ENCODE measurements around the gene TFAP2A. TPM values are rescaled to one million over a fixed set of nuclear protein-coding genes. Genes with fewer than 3 reads are reported as not detected.

Gene TFAP2A
- total RNA-seq, 1 experiment from 2014 or later, result 0.42 TPM

DNA sequence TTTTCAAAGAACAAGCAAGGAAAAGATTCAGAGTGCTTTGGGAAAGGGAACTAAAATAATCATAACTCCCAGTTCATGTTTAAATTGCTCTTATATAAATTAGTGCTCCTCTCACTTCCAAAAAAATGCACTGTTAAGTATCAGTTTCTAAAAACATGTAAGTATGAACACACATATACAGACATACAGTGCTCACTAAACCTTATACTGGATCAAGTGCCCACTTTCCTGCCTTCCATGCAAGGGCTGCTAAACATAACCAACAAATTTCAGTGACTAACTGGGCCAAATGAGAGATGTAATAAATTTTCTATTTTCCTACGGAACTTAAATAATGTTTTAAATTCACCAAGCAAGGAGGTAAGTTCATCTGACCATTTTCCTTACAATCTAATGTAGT is 6.4 kb downstream of the TFAP2A start:
- ATAC-seq (no peak), DNase-seq (ENCODE audit: low spot score) (no peak)
- Mint-ChIP-seq H3K27ac (no peak overlapping the region), H3K4me3 (no peak overlapping the region), H3K9me3 (no peaks in the 10 kb centered on the region), H3K27me3 (ENCODE audit: low read depth) (peaks cover 88% of the 10 kb centered on the region), H3K4me1 (peaks cover 78% of the 10 kb centered on the region), H3K36me3 (no peaks in the 10 kb centered on the region)
- POLR2A ChIA-PET, result no interaction called here
- CTCF ChIA-PET, result interaction anchor here (0.7 to 1.5 kb wide), 2 partner anchors 20 to 21 kb away, joined by 3 to 4 read pairs; no protein-coding TSS in a partner anchor
- TF ChIP-seq, protein P1, sequence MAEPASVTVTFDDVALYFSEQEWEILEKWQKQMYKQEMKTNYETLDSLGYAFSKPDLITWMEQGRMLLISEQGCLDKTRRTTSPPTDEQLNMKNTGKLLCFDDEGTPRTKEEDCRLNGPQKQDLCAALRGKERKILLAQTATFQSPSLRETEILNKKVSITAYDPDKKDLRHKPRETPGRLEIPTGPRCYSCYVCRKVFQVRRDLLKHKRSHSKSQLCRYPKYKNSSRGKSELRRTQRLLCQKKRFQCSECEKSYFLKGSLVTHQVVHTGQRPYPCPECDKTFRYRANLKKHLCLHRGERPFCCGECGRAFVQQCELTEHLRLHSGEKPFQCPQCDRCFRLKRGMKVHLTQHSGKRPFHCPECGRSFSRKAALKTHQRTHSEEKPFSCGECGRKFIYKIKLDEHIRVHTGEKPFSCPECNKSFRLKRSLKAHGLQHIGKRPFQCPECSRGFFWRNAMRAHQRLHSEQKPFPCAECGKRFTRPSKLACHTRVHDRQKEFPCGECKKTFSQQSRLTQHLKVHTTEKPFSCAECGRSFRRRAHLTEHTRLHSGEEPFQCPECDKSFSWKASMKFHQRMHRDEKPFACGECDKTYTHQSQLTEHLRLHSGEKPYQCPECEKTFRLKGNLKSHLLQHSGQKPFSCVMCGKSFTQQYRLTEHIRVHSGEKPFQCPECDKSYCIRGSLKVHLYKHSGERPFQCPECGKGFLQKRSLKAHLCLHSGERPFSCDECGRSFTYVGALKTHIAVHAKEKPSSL (CRISPR knock-in tag; conservative IDR thresholded peaks at IDR 0.05), result no peak
- TF ChIP-seq, protein P2, sequence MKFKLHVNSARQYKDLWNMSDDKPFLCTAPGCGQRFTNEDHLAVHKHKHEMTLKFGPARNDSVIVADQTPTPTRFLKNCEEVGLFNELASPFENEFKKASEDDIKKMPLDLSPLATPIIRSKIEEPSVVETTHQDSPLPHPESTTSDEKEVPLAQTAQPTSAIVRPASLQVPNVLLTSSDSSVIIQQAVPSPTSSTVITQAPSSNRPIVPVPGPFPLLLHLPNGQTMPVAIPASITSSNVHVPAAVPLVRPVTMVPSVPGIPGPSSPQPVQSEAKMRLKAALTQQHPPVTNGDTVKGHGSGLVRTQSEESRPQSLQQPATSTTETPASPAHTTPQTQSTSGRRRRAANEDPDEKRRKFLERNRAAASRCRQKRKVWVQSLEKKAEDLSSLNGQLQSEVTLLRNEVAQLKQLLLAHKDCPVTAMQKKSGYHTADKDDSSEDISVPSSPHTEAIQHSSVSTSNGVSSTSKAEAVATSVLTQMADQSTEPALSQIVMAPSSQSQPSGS (CRISPR knock-in tag; IDR thresholded peaks at IDR 0.05; ENCODE audit: borderline replicate concordance, low read depth), result no peak
- TF ChIP-seq PRRX2 (CRISPR knock-in tag; IDR thresholded peaks at IDR 0.05), result no peak

DNA sequence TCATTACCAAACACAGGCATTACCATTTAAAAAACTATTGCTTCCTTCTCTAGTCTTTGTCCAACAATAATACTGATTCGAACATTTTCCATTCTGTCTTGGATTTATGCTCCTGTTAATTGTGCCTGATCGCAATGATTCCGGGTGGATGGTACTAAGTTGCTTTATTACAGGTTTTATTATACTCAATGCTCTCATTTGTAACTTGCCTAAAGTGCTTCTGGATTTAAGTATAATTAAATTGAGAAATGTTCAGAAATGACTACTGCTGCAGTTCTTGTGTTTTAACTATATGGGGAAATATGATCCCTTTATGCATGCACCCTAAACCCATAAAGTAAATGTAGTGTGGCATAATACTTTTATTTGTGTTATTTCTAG is 7.2 kb downstream of the TFAP2A start:
- no peaks in the 10 kb centered on the region for H3K9me3 Mint-ChIP-seq
- peak overlapping the region; percentile 33 for H3K4me3 Mint-ChIP-seq
- peaks cover 79% of the 10 kb centered on the region for H3K4me1 Mint-ChIP-seq
- H3K27me3 Mint-ChIP-seq (ENCODE audit: low read depth), result peaks cover 89% of the 10 kb centered on the region
- TF ChIP-seq ZNF423 (CRISPR knock-in tag; IDR thresholded peaks at IDR 0.05), result no peak
- no peak for TF ChIP-seq TCF7 (CRISPR knock-in tag; IDR thresholded peaks at IDR 0.05; ENCODE audit: low read depth)
- TF ChIP-seq, protein P3, sequence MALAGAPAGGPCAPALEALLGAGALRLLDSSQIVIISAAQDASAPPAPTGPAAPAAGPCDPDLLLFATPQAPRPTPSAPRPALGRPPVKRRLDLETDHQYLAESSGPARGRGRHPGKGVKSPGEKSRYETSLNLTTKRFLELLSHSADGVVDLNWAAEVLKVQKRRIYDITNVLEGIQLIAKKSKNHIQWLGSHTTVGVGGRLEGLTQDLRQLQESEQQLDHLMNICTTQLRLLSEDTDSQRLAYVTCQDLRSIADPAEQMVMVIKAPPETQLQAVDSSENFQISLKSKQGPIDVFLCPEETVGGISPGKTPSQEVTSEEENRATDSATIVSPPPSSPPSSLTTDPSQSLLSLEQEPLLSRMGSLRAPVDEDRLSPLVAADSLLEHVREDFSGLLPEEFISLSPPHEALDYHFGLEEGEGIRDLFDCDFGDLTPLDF (CRISPR knock-in tag; IDR thresholded peaks at IDR 0.05), result no peak
- TF ChIP-seq ZNF671 (CRISPR knock-in tag; IDR thresholded peaks at IDR 0.05), result no peak
- DNase-seq (ENCODE audit: low spot score) (no peak), ATAC-seq (no peak)
- POLR2A ChIA-PET, result no interaction called here
- no peak overlapping the region for H3K27ac Mint-ChIP-seq
- H3K36me3 Mint-ChIP-seq, result no peaks in the 10 kb centered on the region
- CTCF ChIA-PET, result interaction anchor here (1.8 kb wide), 1 partner anchor 8 kb away, joined by 4 read pairs; the partner anchor contains the start of gene TFAP2A

DNA sequence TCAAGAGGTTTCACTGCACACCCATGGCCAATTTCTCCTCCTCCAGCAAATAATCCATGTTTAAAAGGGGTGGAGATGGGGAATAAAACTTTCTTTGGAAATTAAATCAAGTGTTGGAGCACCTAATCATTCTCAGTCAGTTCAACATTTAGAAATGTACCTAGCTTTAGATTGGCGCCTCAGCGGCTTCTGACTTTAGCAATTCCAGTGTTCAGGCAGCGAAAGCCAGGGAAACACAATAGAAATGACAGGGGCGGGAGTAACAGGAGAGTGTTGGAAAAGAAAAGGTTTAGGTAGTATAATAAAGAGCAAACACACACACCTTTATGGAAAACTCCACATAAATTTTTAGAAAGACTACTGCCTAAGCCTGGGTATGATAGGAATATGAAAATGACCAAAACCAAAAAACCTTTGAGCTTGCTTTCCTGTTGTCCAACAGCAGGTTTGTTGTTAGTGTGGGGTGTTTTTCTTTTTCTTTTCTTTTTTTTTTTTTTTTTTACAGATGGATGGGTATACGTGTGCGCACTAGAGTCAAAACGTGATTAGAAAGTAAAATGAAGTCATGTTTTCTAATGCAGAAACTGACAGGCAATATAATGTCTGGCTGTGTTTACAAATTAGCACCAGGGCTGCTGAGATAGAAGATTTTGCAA is 7.7 kb downstream of the TFAP2A start:
- Mint-ChIP-seq H3K27ac (no peak overlapping the region), H3K4me3 (peak overlapping the region; percentile 2; the same call in 1 of the 2 replicates), H3K27me3 (ENCODE audit: low read depth) (peaks cover 92% of the 10 kb centered on the region), H3K36me3 (no peaks in the 10 kb centered on the region), H3K9me3 (no peaks in the 10 kb centered on the region), H3K4me1 (peaks cover 84% of the 10 kb centered on the region)
- TF ChIP-seq FOXK1 (CRISPR knock-in tag; IDR thresholded peaks at IDR 0.05), result no peak
- TF ChIP-seq CREB1 (CRISPR knock-in tag; IDR thresholded peaks at IDR 0.05), result no peak
- no peak for TF ChIP-seq ZNF423 (CRISPR knock-in tag; IDR thresholded peaks at IDR 0.05)
- TF ChIP-seq, protein P4, sequence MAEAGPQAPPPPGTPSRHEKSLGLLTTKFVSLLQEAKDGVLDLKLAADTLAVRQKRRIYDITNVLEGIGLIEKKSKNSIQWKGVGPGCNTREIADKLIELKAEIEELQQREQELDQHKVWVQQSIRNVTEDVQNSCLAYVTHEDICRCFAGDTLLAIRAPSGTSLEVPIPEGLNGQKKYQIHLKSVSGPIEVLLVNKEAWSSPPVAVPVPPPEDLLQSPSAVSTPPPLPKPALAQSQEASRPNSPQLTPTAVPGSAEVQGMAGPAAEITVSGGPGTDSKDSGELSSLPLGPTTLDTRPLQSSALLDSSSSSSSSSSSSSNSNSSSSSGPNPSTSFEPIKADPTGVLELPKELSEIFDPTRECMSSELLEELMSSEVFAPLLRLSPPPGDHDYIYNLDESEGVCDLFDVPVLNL (CRISPR knock-in tag; IDR thresholded peaks at IDR 0.05; ENCODE audit: borderline replicate concordance, low read depth), result no peak
- no peak for TF ChIP-seq MXD4 (CRISPR knock-in tag; IDR thresholded peaks at IDR 0.05; ENCODE audit: borderline replicate concordance)
- TF ChIP-seq OVOL2 (CRISPR knock-in tag; IDR thresholded peaks at IDR 0.05; ENCODE audit: borderline replicate concordance), result no peak
- TF ChIP-seq, protein P5, sequence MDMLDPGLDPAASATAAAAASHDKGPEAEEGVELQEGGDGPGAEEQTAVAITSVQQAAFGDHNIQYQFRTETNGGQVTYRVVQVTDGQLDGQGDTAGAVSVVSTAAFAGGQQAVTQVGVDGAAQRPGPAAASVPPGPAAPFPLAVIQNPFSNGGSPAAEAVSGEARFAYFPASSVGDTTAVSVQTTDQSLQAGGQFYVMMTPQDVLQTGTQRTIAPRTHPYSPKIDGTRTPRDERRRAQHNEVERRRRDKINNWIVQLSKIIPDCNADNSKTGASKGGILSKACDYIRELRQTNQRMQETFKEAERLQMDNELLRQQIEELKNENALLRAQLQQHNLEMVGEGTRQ (CRISPR knock-in tag; IDR thresholded peaks at IDR 0.05), result no peak
- TF ChIP-seq, protein P6, sequence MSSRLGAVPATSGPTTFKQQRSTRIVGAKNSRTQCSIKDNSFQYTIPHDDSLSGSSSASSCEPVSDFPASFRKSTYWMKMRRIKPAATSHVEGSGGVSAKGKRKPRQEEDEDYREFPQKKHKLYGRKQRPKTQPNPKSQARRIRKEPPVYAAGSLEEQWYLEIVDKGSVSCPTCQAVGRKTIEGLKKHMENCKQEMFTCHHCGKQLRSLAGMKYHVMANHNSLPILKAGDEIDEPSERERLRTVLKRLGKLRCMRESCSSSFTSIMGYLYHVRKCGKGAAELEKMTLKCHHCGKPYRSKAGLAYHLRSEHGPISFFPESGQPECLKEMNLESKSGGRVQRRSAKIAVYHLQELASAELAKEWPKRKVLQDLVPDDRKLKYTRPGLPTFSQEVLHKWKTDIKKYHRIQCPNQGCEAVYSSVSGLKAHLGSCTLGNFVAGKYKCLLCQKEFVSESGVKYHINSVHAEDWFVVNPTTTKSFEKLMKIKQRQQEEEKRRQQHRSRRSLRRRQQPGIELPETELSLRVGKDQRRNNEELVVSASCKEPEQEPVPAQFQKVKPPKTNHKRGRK (CRISPR knock-in tag; IDR thresholded peaks at IDR 0.05; ENCODE audit: borderline replicate concordance), result no peak
- no peak for TF ChIP-seq EMX1 (CRISPR knock-in tag; IDR thresholded peaks at IDR 0.05)
- no peak for TF ChIP-seq NR2C2 (CRISPR knock-in tag; IDR thresholded peaks at IDR 0.05)
- TF ChIP-seq ZNF317 (CRISPR knock-in tag; IDR thresholded peaks at IDR 0.05; ENCODE audit: borderline replicate concordance, low read depth), result no peak
- ChIA-PET POLR2A (interaction anchor here (0.6 kb wide), 2 partner anchors 9 to 20 kb away, joined by 3 read pairs; no protein-coding TSS in a partner anchor), CTCF (interaction anchor here (1.0 to 1.8 kb wide), 2 partner anchors 8 to 12 kb away, joined by 4 read pairs; partner anchors contain the start of gene TFAP2A)
- ATAC-seq (no peak), DNase-seq (ENCODE audit: low spot score) (no peak)

Data from WTC11 (cell line).